Frontal cortex (tissue), 4 donors: ENCODE measurements around the gene SMAD6. TPM values are rescaled to one million over a fixed set of nuclear protein-coding genes. Genes with fewer than 3 reads are reported as not detected.
"Not testable (repeated sequence)": the region's sequence is repeated elsewhere in the genome, so short reads cannot be mapped to it uniquely, and the experiment has no call there.

Experiments used
- DNase-seq, 2 donors: peaks; one replicate each; pipeline ENCODE4 v3.0.0; 2012; ENCODE audit warnings: low spot score in 2 of 2
- FAIRE-seq: peaks from 2 replicates; lab custom pipeline; 2012; peaks lifted over from hg19 to GRCh38; lab: Jason Lieb, UNC
- total RNA-seq: library from RNA; depleted of rRNA; stranded (reverse); fragments of >200 nt; gene quantifications from one replicate; pipeline ENCODE4 v1.2.3, GENCODE V29; 2014
- donor health status: control.
- donor health status: control.
- donor health status: control.

The SMAD6 gene
- total RNA-seq, 1 donor from 2014 or later: 2.4 TPM

DNA sequence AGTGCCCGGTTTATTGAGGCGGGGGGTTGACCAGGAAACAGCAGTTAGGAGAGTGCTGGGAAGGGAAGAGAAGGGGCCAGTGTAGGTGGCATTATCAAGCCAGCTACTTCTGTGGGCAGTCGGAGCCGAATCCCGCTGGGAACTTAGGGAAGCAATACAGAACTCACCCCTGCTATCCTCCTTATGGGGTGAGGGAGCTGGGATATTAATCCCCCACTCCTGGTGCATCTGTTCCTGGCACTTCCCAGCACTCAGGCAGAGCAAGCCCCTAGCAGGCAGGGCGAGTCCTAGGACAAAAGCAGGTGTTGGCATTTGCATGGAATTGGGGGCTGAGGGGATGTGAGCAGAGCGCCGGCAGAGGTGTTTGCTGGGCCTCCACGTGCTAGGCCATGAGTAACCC, 48.6 kb downstream of the SMAD6 start:
- FAIRE-seq: no peak
- DNase-seq: no peak

GRCh38 chr15:66751579-66751978, 49.5 kb downstream of the SMAD6 start:
- no peak for DNase-seq
- no peak for FAIRE-seq

DNA sequence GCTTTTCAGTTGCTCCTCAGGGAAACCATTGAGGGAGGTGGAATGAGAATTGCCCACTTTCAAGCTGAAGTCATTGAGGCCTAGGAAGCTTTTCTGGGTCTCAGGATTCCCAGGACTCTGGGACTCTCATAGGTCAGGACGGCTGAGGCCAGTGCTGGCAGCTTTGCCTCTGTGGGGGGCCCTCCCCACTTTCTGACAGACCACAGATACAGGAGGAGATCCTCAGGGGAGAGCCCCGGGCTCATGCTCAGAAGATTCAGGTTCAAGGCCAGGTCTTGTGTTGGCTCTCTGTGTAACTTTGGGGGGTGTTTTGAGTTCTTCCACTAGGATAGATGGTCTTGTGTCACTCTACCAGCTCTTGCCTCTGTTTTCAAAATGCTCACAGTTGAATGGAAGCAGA, 50.0 kb downstream of the SMAD6 start:
- DNase-seq (no peak), FAIRE-seq (no peak)

GRCh38 chr15:66753687-66754377, 51.8 kb downstream of the SMAD6 start:
- DNase-seq: no peak
- FAIRE-seq: no peak

DNA sequence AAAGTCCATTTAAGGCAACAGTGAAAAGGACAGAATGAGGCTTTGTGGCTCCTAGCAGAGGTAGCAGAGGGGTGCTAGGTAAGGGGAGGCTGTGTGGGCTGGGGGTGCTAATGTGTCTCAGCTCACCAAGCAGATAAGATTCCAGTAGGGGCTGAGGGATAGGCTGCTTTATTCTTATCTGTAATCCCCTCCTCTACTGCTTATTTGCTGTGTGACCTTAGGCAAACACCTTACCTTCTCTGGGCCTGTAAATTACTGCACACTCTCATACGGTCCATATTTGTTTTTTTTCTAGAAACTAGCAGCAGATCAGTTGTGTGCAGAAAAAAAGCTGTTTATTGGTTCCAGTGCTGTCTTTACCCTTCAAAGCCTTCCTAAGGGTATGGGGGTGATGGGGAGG, 52.8 kb downstream of the SMAD6 start:
- FAIRE-seq (no peak), DNase-seq (no peak)

GRCh38 chr15:66755298-66756068, 53.4 kb downstream of the SMAD6 start:
- DNase-seq (no peak), FAIRE-seq (no peak)

- no peak for FAIRE-seq
- no peak for DNase-seq
These were observed 54.3 kb downstream of the SMAD6 start for GRCh38 chr15:66756295-66756694.

DNA sequence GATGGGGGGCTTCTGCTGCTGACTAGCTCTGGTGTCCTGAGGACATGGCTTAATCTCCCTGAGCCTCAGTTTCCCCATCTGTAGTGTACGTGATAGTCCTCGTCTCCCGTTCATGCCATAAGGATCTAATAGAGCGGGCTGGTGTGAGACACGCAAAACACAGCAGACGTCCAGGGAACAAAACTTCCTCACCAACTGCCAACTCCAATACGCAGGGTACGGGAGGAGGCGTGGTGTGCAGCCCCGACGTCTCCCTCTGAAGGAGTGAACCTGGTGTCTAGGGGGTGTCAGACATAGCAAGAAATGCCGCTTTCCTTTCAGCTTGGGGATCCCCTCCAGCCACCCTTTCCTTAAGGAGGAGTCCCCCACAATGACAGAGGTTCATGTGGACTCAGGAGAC, 55.0 kb downstream of the SMAD6 start:
- FAIRE-seq (no peak), DNase-seq (no peak)

- FAIRE-seq (no peak), DNase-seq (no peak)
These were observed 55.5 kb downstream of the SMAD6 start for GRCh38 chr15:66757521-66757920.

- DNase-seq, FAIRE-seq: not testable (repeated sequence)
These were observed 56.2 kb downstream of the SMAD6 start for GRCh38 chr15:66758217-66758616.

GRCh38 chr15:66758844-66759243, 56.8 kb downstream of the SMAD6 start:
- DNase-seq: no peak
- FAIRE-seq: no peak

GRCh38 chr15:66760097-66760967, 58.3 kb downstream of the SMAD6 start:
- FAIRE-seq (no peak), DNase-seq (no peak)

DNA sequence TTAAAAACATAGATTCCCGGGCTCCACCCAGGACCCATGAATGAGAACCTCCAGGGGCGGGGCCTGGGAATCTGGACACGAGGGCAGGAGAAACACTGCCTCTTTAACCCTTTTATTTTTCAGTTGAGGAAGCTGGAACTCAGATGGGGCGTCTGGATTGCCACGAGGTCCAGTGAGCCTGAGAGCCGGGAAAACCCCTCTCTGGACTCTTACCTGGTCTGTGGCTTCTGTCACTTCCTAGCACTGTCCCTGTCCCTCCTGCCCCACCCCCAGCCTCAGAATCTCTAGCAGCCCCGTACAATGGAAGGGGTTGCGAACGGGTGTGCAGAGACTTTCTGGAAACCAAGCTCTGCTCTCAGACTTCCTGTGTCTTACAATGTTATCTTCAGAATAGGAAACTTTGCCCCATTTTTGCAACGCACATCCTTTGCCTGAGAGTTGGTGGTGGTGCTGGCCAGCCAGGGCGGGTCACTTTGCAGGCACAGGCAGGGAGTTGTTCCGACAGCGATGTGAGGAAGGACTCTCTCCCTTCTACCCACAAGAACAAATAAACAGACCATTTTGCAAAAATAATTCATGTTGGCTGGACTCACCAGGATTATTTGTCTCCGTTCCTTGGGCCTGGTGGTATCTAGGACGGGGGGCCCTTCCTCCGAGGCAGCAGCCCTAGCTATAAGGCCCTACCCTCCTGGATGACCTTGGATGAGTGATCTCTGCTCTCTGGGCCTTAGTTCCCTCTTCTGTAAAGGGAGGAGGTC, 59.1 kb downstream of the SMAD6 start:
- FAIRE-seq (no peak), DNase-seq (no peak)

DNA sequence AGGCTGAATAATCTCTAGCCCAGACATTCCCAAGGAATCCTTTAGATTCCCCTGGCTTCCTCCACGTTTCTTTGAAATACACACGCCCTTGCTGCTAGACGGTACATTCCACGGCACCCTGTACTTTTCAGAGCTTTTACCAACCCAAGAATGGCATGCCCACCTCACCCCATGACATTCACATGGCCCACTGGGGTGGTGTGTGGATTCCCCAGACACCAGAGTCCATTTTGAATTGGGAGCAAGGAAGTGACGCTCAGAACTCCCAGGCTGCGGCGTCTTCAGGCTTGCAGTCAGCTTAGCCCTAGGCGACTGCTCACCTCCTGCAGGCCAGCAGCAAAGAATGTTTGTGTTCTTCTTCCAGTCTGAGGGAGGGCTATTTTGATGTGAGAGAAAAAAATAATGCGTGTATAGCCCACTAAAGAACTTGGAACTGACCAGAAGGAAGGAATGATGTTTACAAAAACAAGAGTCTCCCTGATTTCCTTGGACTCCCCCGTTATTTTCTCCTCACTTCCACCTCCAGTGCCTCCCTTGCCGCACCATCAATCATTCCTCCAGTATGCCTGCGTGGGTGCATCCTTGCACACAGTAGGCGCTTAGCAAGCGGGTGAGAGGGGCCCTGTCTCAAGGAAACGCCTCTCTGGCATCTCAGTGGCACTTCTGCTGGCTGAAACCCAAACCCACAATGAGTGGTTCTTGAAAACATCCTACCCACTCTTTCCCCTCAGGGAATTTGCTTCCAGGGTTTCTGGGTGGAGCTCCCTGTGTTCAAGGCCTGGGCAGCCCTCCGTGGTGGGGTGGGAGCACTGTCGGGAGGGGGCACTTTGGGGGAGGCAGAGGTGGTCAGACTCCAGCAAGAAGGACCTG, 59.9 kb downstream of the SMAD6 start:
- DNase-seq: no peak

GRCh38 chr15:66763186-66764071, 61.4 kb downstream of the SMAD6 start:
- no peak for FAIRE-seq
- DNase-seq: no peak

More for the DNA sequence above, 59.9 kb downstream of the SMAD6 start:
- FAIRE-seq: no peak

DNA sequence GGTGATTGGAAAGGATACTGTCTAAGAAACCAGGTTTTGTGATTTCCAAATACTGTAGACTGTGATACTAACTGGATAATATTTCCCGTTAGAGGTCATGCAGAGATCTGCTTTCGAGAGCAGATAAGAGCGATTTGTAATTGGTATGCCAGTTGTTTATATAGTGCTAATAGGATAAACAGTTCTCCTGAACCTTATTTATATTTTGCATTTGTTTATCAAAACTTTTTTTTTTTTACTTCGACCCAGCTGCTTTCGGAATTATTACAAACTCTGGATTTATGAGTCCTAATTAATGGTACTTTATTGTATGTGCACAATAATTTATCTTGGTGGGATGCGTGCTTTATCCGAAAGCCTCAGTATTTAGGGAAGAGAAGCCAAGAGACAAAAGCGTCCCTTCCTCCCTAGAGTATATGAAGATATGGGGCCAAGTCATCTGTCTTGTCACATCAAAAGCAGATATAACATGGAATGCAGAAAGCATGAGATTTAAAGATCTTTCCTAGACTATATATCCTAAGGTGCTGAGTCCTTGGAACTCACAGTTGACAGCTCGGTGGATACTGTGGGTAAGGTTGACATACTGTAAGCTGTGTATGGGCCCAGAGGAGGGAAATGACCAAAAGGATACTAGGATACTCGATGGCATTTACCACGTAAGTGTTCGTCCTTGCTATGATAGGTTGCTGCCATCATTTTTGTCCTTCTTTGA, 62.2 kb downstream of the SMAD6 start:
- DNase-seq (no peak), FAIRE-seq (no peak)
